HFF-Myc (cell line): ENCODE data around the gene ROBO2.

Experiments
- DNase-seq: peaks from one replicate; pipeline ENCODE4 v3.0.0-alpha.2; 2011; ENCODE audit warnings: low read depth; ENCODE audit errors: extremely low read depth
- H3K4me3 ChIP-seq: replicated peaks from 2 replicates; pipeline ENCODE4 v1.5.1; 2011; ENCODE audit warnings: low read depth, mild to moderate bottlenecking, control low read depth, low read length
- TF ChIP-seq, protein P1 (sequence below): IDR thresholded peaks from 2 replicates; pipeline ENCODE4 v1.5.1; 2012; ENCODE audit warnings: mild to moderate bottlenecking, low read depth, low read length, control low read depth; ENCODE audit errors: missing control alignments

Gene ROBO2

DNA sequence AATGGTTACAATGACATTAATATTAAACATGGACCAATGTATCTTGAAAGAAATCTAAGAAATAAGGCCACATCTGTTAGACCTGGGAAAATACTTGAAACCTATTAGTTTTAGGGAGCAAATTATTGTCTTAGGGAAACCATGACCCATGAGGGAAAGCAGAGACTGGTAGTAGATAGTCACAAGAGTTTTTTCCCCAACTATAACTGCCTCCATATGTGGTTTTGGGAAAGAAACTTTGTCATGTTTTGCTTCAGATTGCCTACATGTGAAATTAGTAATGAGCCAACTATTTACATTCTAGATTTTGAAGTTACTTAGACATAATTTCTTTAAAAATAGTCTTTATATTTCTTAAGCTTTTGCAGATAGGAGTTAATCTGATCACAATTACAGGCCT lies 474.9 kb downstream of the ROBO2 start:
- no peak overlapping the region for H3K4me3 ChIP-seq
- TF ChIP-seq, protein P1, sequence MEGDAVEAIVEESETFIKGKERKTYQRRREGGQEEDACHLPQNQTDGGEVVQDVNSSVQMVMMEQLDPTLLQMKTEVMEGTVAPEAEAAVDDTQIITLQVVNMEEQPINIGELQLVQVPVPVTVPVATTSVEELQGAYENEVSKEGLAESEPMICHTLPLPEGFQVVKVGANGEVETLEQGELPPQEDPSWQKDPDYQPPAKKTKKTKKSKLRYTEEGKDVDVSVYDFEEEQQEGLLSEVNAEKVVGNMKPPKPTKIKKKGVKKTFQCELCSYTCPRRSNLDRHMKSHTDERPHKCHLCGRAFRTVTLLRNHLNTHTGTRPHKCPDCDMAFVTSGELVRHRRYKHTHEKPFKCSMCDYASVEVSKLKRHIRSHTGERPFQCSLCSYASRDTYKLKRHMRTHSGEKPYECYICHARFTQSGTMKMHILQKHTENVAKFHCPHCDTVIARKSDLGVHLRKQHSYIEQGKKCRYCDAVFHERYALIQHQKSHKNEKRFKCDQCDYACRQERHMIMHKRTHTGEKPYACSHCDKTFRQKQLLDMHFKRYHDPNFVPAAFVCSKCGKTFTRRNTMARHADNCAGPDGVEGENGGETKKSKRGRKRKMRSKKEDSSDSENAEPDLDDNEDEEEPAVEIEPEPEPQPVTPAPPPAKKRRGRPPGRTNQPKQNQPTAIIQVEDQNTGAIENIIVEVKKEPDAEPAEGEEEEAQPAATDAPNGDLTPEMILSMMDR: no peak
- DNase-seq: no peak

DNA sequence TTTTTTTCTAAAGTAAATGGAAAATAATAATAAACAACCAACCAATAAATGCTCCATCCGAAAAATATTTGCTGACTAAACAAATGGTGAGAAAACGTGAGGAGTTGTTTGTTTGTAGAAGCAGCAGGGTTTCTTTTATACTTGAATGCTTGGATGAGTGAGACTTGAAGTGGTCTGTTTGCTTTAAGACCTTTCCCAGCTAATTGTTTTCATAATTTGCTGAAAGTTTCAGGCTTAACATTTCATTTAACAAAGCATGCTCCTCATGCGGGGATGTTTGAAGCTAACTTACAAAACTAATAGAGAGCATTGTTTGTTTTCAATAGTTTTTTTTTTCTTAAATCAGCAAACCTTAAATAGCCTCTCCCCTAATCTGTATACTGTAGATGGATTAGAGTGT lies 484.6 kb downstream of the ROBO2 start:
- TF ChIP-seq, protein P1: no peak
- no peak overlapping the region for H3K4me3 ChIP-seq
- DNase-seq: no peak

DNA sequence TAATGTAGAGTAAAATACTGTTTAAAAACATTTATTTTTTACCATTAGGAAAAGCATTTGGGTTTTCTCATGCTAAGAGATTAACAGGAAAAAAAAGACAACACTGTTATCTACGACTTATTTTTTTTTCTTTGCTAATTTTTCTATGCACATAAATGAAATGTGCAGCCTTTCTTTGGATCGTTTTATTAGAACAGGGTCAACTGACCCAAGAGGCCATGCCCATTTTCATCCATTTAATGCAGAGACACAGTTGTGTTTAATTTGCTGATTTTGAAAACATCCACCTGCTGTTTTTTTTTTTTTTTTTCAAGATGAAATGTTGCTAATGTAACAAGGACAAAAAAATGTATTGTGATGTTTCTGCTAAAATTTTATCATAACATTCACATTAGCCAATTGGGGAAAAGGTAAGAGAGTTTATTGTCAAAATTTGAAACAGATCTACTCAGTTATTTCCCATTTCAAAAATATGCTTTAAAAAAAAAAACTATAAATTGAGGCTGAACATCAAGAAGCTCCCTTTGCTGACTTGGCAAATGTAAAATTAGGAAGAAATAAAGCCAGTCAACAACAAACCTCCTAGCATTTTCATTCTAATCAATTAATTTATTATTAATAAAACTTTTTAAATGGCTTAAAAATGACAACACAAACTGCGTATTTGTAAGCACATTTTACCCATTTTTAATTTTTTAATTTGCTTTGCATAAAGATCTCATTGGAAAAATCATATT lies 485.2 kb downstream of the ROBO2 start:
- H3K4me3 ChIP-seq: no peak overlapping the region
- DNase-seq: no peak
- TF ChIP-seq, protein P1: no peak

DNA sequence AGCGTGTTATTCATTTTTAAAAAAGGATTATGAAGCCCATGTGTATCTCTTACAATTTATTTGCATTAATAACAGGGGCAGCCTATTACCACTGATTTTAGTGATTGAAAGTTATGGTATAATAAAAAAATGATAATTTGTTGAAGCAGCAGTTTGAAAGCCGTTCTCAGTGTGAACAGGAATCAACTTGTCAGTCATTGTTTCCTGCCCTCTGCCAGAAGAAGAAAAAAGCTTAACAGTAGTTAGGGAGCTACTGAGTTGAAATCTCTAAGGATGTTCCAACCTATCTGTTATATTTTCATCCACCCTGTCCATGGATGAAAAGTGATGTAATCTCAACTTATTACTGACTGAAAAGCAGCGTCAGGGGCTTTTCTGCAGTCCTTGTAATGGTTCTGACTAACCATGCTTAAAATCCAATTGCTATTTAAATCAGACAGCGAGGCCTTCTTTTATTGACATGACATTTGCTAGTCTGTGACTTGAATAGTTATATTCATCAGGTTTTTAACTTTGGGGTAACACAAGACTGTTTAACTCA lies 486.7 kb downstream of the ROBO2 start:
- no peak for DNase-seq
- TF ChIP-seq, protein P1: no peak
- no peak overlapping the region for H3K4me3 ChIP-seq

DNA sequence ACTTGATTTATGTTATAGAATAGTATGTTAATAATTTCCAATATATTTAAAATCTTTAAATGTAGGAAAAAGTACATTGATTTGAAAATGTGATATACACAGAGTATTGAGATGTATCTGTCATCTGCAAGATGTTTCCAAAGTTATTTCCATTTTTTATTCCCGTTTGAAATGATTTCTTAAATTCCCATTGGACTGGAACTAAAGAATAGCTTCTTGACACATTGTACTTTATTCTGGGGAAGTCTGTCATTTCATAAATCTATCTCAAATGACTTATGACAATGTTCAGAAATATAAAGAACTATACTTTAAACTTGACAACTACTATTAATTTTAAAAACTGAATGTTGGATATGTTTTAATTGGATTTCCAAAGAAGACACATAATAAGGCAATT lies 489.6 kb downstream of the ROBO2 start:
- no peak for DNase-seq

DNA sequence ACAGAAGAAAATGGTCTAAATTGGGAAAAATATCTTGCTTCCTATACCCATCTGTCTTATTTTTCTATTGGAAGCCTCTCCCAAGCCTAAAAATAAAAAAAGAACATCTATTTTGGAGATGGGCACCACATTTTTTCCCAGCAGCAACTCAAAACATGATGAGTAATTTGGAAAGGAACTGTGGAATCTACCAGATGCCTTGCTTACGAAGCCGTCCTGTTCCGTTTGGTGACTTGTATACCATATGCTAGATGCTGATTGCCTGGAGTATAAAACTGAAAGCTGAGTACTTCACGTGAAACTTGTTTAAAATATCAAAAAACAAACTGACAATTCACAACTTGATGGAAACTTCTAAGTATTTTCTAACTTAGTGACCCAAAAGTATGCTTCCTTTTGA lies 491.0 kb downstream of the ROBO2 start:
- H3K4me3 ChIP-seq: no peak overlapping the region
- DNase-seq: peak; percentile 69
- TF ChIP-seq, protein P1: no peak

More for the DNA sequence above, 489.6 kb downstream of the ROBO2 start:
- TF ChIP-seq, protein P1: no peak
- no peak overlapping the region for H3K4me3 ChIP-seq
